ENCODE data around the gene ABTB1.

ABTB1 gene

DNA sequence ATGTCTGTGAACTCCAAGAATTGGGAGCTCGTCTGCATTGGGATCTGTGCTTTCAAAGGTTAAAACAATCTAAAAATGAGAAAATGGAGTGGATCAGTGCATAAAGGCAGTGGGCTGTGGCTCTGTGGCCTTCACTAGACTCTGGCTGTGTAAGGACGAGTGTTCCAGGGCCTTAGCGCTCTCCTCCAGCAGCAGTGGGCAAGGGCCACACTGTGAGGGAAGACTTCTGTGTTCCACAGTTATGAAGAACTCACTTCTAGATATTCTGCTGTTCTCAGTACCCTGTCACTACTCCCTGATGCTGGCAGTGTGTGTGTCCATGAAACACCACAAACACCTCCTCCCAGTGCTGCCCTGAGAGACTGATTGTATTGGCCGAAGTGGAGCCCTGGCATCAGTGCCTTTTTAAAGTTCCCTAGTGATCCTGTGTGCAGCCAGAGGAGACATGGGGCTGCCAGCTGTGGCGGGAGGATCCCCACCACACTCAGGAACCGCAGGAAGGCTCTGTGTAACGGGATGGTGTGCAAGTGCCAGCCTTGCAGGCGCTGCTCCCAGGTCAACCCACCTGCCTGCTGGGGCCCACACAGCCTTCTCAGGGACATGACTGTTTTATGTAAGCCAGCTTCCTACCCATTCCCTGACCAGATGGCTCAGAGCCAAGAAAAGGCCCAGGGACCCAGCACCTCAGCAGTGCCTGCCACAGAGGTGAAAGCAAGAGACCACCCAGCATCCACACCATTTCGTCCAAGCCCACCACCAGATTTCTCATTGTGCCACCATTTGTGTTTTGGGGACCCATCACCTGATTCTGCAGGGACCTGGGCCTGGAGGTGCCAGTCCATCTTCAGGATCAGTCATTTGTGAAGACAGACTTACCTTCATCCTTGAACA, 40.4 kb downstream of the ABTB1 start:
- Histone ChIP-seq H3K36me3 (ENCODE audit: insufficient read depth, insufficient read length, low read length) (no peaks in the 10 kb centered on the region), H3K27me3 (ENCODE audit: insufficient read depth, insufficient read length) (no peaks in the 10 kb centered on the region), H3K9me3 (ENCODE audit: insufficient read depth, low read length) (no peaks in the 10 kb centered on the region), H3K4me1 (ENCODE audit: insufficient read depth, insufficient read length) (peaks cover 18% of the 10 kb centered on the region), H3K4me3 (ENCODE audit: insufficient read length, low read depth) (no peak overlapping the region), H3K9ac (ENCODE audit: insufficient read length, low read depth) (no peak overlapping the region)
- DNase-seq (ENCODE audit: low read depth, low spot score): no peak
- TF ChIP-seq ZNF274 (IDR thresholded peaks at IDR 0.05; ENCODE audit: low read depth, low read length) (no peak), SUZ12 (IDR thresholded peaks at IDR 0.05; ENCODE audit: extremely low read depth, insufficient read depth, insufficient read length) (no peak), YY1 (IDR thresholded peaks at IDR 0.05; ENCODE audit: insufficient read depth, insufficient read length) (no peak)

DNA sequence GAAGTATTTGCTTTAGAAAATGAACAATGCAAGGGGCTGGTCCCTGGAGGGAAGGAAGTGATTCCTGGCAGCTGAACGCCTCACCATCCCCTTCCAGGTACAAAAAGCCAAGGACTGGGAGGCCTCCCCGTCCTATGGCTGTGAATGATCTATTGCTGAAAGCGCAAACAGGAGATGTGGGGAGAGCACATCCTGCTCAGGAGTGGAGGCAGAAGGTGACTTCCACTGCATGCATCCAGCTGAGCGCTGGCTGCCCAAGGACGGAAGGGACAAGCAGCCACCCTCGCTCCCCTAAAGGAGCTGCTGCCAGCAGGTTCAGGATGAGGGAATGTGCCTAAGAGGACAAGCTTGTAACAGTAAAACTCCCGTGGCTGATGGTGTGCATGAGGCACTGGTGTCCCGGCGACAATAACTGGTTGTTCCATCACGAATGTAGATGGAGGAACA, 41.4 kb downstream of the ABTB1 start:
- DNase-seq (ENCODE audit: low read depth, low spot score): no peak
- no peak overlapping the region for H3K9ac ChIP-seq (ENCODE audit: insufficient read length, low read depth)
- no peaks in the 10 kb centered on the region for H3K27me3 ChIP-seq (ENCODE audit: insufficient read depth, insufficient read length)
- H3K36me3 ChIP-seq (ENCODE audit: insufficient read depth, insufficient read length, low read length): no peaks in the 10 kb centered on the region
- no peak for TF ChIP-seq YY1 (IDR thresholded peaks at IDR 0.05; ENCODE audit: insufficient read depth, insufficient read length)
- no peak for TF ChIP-seq SUZ12 (IDR thresholded peaks at IDR 0.05; ENCODE audit: extremely low read depth, insufficient read depth, insufficient read length)
- TF ChIP-seq ZNF274 (IDR thresholded peaks at IDR 0.05; ENCODE audit: low read depth, low read length): no peak
- no peaks in the 10 kb centered on the region for H3K9me3 ChIP-seq (ENCODE audit: insufficient read depth, low read length)
- no peak overlapping the region for H3K4me3 ChIP-seq (ENCODE audit: insufficient read length, low read depth)
- peaks cover 19% of the 10 kb centered on the region for H3K4me1 ChIP-seq (ENCODE audit: insufficient read depth, insufficient read length)

DNA sequence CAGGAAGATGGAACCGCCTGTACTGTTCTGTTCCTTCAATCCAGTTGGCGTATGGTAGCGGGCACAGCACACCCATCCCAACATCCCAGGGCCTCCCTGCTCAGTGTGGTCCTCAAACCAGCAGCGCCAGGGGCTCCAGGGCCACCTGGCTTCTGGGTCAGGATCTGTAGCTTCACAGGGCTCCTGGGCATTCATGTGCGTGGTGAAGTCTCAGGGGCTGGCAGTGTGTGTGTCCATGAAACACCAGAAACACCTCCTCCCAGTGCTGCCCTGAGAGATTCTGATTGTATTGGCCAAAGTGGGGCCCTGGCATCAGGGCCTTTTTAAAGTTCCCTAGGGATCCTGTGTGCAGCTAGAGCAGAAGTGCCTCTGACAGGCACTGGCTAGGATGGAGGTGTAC, 42.1 kb downstream of the ABTB1 start:
- Histone ChIP-seq H3K9me3 (ENCODE audit: insufficient read depth, low read length) (no peaks in the 10 kb centered on the region), H3K36me3 (ENCODE audit: insufficient read depth, insufficient read length, low read length) (no peaks in the 10 kb centered on the region), H3K4me1 (ENCODE audit: insufficient read depth, insufficient read length) (peaks cover 19% of the 10 kb centered on the region), H3K27me3 (ENCODE audit: insufficient read depth, insufficient read length) (no peaks in the 10 kb centered on the region), H3K9ac (ENCODE audit: insufficient read length, low read depth) (no peak overlapping the region), H3K4me3 (ENCODE audit: insufficient read length, low read depth) (no peak overlapping the region)
- DNase-seq (ENCODE audit: low read depth, low spot score): no peak
- TF ChIP-seq SUZ12 (IDR thresholded peaks at IDR 0.05; ENCODE audit: extremely low read depth, insufficient read depth, insufficient read length): no peak
- no peak for TF ChIP-seq ZNF274 (IDR thresholded peaks at IDR 0.05; ENCODE audit: low read depth, low read length)
- no peak for TF ChIP-seq YY1 (IDR thresholded peaks at IDR 0.05; ENCODE audit: insufficient read depth, insufficient read length)

DNA sequence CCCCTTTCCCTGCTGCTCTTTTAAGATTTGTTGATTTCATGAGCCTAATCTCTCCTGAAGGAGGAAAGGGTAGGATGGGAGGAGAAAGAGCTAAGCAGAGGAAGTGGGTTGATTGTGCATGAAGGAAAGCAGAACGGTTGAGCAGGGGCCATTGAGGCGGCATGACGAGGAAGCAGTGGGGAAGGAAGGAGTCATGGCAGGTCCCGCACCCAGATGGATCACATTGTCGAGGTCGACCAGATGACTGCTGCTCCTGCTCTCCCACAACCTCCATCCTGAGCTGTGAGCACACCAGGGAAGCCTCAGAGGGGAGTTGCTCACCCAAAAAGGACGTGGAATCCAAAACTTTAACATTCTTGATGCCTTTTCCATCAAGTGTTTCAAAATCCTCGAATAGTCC, 42.8 kb downstream of the ABTB1 start:
- Histone ChIP-seq H3K4me1 (ENCODE audit: insufficient read depth, insufficient read length) (peaks cover 18% of the 10 kb centered on the region), H3K9ac (ENCODE audit: insufficient read length, low read depth) (no peak overlapping the region), H3K36me3 (ENCODE audit: insufficient read depth, insufficient read length, low read length) (no peaks in the 10 kb centered on the region), H3K4me3 (ENCODE audit: insufficient read length, low read depth) (no peak overlapping the region), H3K27me3 (ENCODE audit: insufficient read depth, insufficient read length) (no peaks in the 10 kb centered on the region), H3K9me3 (ENCODE audit: insufficient read depth, low read length) (no peaks in the 10 kb centered on the region)
- no peak for TF ChIP-seq SUZ12 (IDR thresholded peaks at IDR 0.05; ENCODE audit: extremely low read depth, insufficient read depth, insufficient read length)
- no peak for TF ChIP-seq ZNF274 (IDR thresholded peaks at IDR 0.05; ENCODE audit: low read depth, low read length)
- DNase-seq (ENCODE audit: low read depth, low spot score): no peak

DNA sequence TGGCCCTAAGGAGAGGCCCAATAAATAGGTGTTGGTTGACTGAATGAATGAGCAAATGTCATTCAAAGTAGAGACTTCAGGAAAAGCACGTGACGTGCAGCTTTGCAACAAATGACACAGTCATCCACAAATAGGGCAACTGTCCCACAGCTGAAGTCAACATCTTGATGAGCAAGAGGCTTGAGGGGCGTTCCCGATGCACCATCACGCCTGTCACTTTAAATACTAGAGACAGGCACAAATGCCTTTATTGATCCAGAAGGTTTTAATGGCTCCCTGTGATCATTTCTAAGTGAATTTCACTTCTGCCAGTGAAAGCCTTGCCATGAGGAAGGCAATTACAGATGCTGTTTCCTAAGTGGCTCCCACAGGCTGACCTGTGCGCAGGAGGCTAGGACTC, 43.6 kb downstream of the ABTB1 start:
- no peak for DNase-seq (ENCODE audit: low read depth, low spot score)
- Histone ChIP-seq H3K4me3 (ENCODE audit: insufficient read length, low read depth) (no peak overlapping the region), H3K9ac (ENCODE audit: insufficient read length, low read depth) (no peak overlapping the region), H3K36me3 (ENCODE audit: insufficient read depth, insufficient read length, low read length) (no peaks in the 10 kb centered on the region), H3K27me3 (ENCODE audit: insufficient read depth, insufficient read length) (no peaks in the 10 kb centered on the region), H3K4me1 (ENCODE audit: insufficient read depth, insufficient read length) (peaks cover 13% of the 10 kb centered on the region), H3K9me3 (ENCODE audit: insufficient read depth, low read length) (no peaks in the 10 kb centered on the region)
- TF ChIP-seq SUZ12 (IDR thresholded peaks at IDR 0.05; ENCODE audit: extremely low read depth, insufficient read depth, insufficient read length) (no peak), ZNF274 (IDR thresholded peaks at IDR 0.05; ENCODE audit: low read depth, low read length) (no peak), YY1 (IDR thresholded peaks at IDR 0.05; ENCODE audit: insufficient read depth, insufficient read length) (no peak)

DNA sequence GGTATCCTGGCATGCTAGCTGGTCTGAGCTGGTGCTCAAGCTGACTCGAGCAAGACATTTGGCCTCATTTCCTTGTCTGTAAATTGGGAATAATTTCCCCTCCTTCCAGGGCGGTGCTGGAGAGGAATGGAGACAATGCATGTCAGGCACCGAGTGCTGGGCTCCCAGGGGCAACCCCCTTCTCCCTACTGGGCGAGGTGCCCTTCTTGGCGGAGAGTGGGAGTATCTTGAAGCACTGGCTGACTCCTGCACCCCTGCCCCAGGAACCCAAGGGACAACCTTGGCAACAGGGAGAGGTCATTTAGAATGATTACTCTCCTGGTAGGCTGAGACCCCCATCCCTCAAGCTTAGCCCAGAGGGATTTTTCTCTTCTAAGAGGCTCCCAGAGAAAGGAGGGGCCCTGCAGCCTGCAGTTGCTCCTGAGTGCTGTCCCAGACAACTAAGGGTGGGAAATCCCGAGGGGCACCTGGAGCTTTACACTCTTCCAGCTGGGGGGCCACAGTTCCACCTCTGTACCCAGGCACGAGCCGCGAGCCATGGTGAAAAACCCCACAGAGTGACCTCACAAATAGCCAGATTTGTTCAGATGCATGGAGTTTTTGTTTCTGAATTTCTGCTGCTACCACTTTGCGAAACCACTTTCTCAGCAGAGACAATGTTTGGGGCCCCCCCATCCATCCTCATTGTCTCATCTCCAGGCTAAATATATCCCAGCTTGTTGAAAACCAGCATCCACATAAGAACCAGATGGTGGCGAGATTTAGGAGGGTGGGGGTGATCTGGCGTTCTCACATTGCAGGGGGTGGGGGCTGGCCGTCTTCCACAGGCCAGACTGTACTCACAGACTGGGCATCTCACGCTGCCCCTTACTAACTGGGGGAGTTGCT, 44.8 kb downstream of the ABTB1 start:
- Histone ChIP-seq H3K4me1 (ENCODE audit: insufficient read depth, insufficient read length) (peaks cover 19% of the 10 kb centered on the region), H3K9me3 (ENCODE audit: insufficient read depth, low read length) (peaks cover 7% of the 10 kb centered on the region; the same call in 1 of the 2 replicates), H3K4me3 (ENCODE audit: insufficient read length, low read depth) (no peak overlapping the region), H3K36me3 (ENCODE audit: insufficient read depth, insufficient read length, low read length) (no peaks in the 10 kb centered on the region), H3K27me3 (ENCODE audit: insufficient read depth, insufficient read length) (no peaks in the 10 kb centered on the region), H3K9ac (ENCODE audit: insufficient read length, low read depth) (no peak overlapping the region)
- TF ChIP-seq SUZ12 (IDR thresholded peaks at IDR 0.05; ENCODE audit: extremely low read depth, insufficient read depth, insufficient read length): no peak
- no peak for TF ChIP-seq YY1 (IDR thresholded peaks at IDR 0.05; ENCODE audit: insufficient read depth, insufficient read length)
- TF ChIP-seq ZNF274 (IDR thresholded peaks at IDR 0.05; ENCODE audit: low read depth, low read length): no peak
- DNase-seq (ENCODE audit: low read depth, low spot score): no peak
